WTC11 (cell line): ENCODE measurements around the gene C5orf63.

Experiments
- CTCF ChIP-seq: fragments of 200-600 bp; IDR thresholded peaks from 2 replicates; pipeline ENCODE4 v1.8.0; 2022; ENCODE audit warnings: antibody characterized with exemption
- HMGXB4 ChIP-seq: sonication (generic); formaldehyde crosslinking; IDR thresholded peaks from 2 replicates; pipeline ENCODE4 v1.8.1; 2023; ENCODE audit warnings: mild to moderate bottlenecking, moderate library complexity, missing genetic modification reagents
- JUN ChIP-seq: sonication (generic); formaldehyde crosslinking; IDR thresholded peaks from 2 replicates; pipeline ENCODE4 v1.8.0; 2023; ENCODE audit warnings: mild to moderate bottlenecking, missing genetic modification reagents
- NR1H2 ChIP-seq: sonication (generic); formaldehyde crosslinking; IDR thresholded peaks from 2 replicates; pipeline ENCODE4 v1.9.0; 2021; ENCODE audit warnings: mild to moderate bottlenecking, moderate library complexity, missing genetic modification reagents
- NR2C2 ChIP-seq: sonication (generic); formaldehyde crosslinking; IDR thresholded peaks from 2 replicates; pipeline ENCODE4 v1.8.0; 2022; ENCODE audit warnings: mild to moderate bottlenecking, missing genetic modification reagents
- PRDM15 ChIP-seq: sonication (generic); formaldehyde crosslinking; IDR thresholded peaks from 2 replicates; pipeline ENCODE4 v1.8.0; 2022; ENCODE audit warnings: missing genetic modification reagents
- RORB ChIP-seq: fragments of 250-450 bp; sonication (Bioruptor Pico); IDR thresholded peaks from 2 replicates; pipeline ENCODE4 v1.9.0; 2021; ENCODE audit warnings: mild to moderate bottlenecking
- TCF7 ChIP-seq: sonication (generic); formaldehyde crosslinking; IDR thresholded peaks from 2 replicates; pipeline ENCODE4 v1.8.0; 2022; ENCODE audit warnings: mild to moderate bottlenecking, low read depth, missing genetic modification reagents, moderate library complexity
- ZNF138 ChIP-seq: sonication (generic); formaldehyde crosslinking; conservative IDR thresholded peaks from 2 replicates; pipeline ENCODE4 v1.8.1; 2022; ENCODE audit warnings: mild to moderate bottlenecking, moderate library complexity, missing genetic modification reagents

GRCh38 chr5:127085796-127086195, 12.5 kb upstream of the C5orf63 start:
- no peak for TF ChIP-seq CTCF
- TF ChIP-seq JUN (CRISPR knock-in tag), result no peak
- no peak for TF ChIP-seq HMGXB4
- TF ChIP-seq PRDM15, result no peak
- no peak for TF ChIP-seq TCF7 (CRISPR knock-in tag)
- no peak for TF ChIP-seq NR1H2 (CRISPR knock-in tag)
- no peak for TF ChIP-seq NR2C2 (CRISPR knock-in tag)
- TF ChIP-seq ZNF138 (CRISPR knock-in tag), result no peak
- TF ChIP-seq RORB (CRISPR knock-in tag), result no peak
